Neural progenitor cell (in vitro differentiated cells): Measurements from ENCODE around the gene C14orf93. TPM values are rescaled to one million over a fixed set of nuclear protein-coding genes. Genes with fewer than 3 reads are reported as not detected.

Source experiments
- DNase-seq: peaks from one replicate; pipeline ENCODE4 v3.0.0-alpha.2; 2016; ENCODE audit warnings: low spot score
- H2AFZ ChIP-seq: fragments of 200-600 bp; sonication (generic); replicated peaks from 2 replicates; pipeline ENCODE4 v1.6.1; 2016; ENCODE audit warnings: antibody characterized with exemption
- H3F3A ChIP-seq: fragments of 200-600 bp; sonication (generic); 2 replicates; pipeline ENCODE4 v1.6.1; 2016; ENCODE audit warnings: antibody characterized with exemption, low read depth
- H3K27ac ChIP-seq: fragments of 200-600 bp; sonication (generic); 2 replicates; pipeline ENCODE4 v1.5.1; 2016; ENCODE audit warnings: mild to moderate bottlenecking
- H3K27me3 ChIP-seq: fragments of 200-600 bp; sonication (generic); 2 replicates; pipeline ENCODE4 v1.6.1; 2016; ENCODE audit warnings: mild to moderate bottlenecking, moderate library complexity
- H3K36me3 ChIP-seq: fragments of 200-600 bp; sonication (generic); 2 replicates; pipeline ENCODE4 v1.5.1; 2016
- H3K4me1 ChIP-seq: fragments of 200-600 bp; sonication (generic); 2 replicates; pipeline ENCODE4 v1.6.1; 2016; ENCODE audit warnings: mixed run types
- H3K4me2 ChIP-seq: fragments of 200-600 bp; sonication (generic); 2 replicates; pipeline ENCODE4 v1.6.1; 2016
- H3K4me3 ChIP-seq: fragments of 200-600 bp; sonication (generic); 2 replicates; pipeline ENCODE4 v1.5.1; 2016
- H3K79me2 ChIP-seq: fragments of 200-600 bp; sonication (generic); 2 replicates; pipeline ENCODE4 v1.6.1; 2016; ENCODE audit warnings: low read depth
- H3K9ac ChIP-seq: fragments of 200-600 bp; sonication (generic); 2 replicates; pipeline ENCODE4 v1.6.1; 2016
- H3K9me3 ChIP-seq: fragments of 200-600 bp; sonication (generic); 2 replicates; pipeline ENCODE4 v1.5.1; 2016; ENCODE audit warnings: low read depth
- H4K20me1 ChIP-seq: fragments of 200-600 bp; sonication (generic); 2 replicates; pipeline ENCODE4 v1.6.1; 2016; ENCODE audit warnings: low read depth
- H3K27ac Mint-ChIP-seq: 3 replicates; pipeline ENCODE4 v1.8.0; 2021; ENCODE audit warnings: mixed read lengths
- H3K27me3 Mint-ChIP-seq: 2 replicates; pipeline ENCODE4 v1.8.0; 2022; ENCODE audit warnings: low read depth, mild to moderate bottlenecking, inconsistent platforms, moderate library complexity, mixed read lengths; ENCODE audit not compliant: insufficient read depth
- H3K36me3 Mint-ChIP-seq: 3 replicates; pipeline ENCODE4 v1.8.0; 2021; ENCODE audit warnings: mixed read lengths
- H3K4me1 Mint-ChIP-seq: 3 replicates; pipeline ENCODE4 v1.8.0; 2021; ENCODE audit warnings: mixed read lengths
- H3K4me3 Mint-ChIP-seq: 3 replicates; pipeline ENCODE4 v1.8.0; 2021; ENCODE audit warnings: mild to moderate bottlenecking, moderate library complexity, mixed read lengths
- H3K9me3 Mint-ChIP-seq: 3 replicates; pipeline ENCODE4 v1.8.0; 2020; ENCODE audit warnings: mixed read lengths
- CTCF ChIP-seq: fragments of 200-600 bp; sonication (generic); IDR thresholded peaks from 2 replicates; pipeline ENCODE4 v1.5.1; 2017; ENCODE audit warnings: antibody characterized with exemption, mild to moderate bottlenecking
- EZH2 ChIP-seq: fragments of 200-600 bp; sonication (generic); IDR thresholded peaks from 2 replicates; pipeline ENCODE4 v1.6.1; 2017; ENCODE audit warnings: antibody characterized with exemption, mild to moderate bottlenecking, moderate library complexity
- EZH2phosphoT487 ChIP-seq: fragments of 200-600 bp; sonication (generic); IDR thresholded peaks from 2 replicates; pipeline ENCODE4 v1.6.1; 2017; ENCODE audit warnings: antibody characterized with exemption
- total RNA-seq: library from RNA; depleted of rRNA; stranded (reverse); fragments of >200 nt; gene quantifications from 2 replicates; pipeline ENCODE4 v1.2.3, GENCODE V29; 2015; ENCODE audit warnings: low replicate concordance

The C14orf93 gene
- total RNA-seq, 1 donor from 2014 or later = 8.2 TPM

GRCh38 chr14:22997676-22998323 is 12.1 kb downstream of the C14orf93 start:
- H3K36me3 Mint-ChIP-seq = peaks cover 4% of the 10 kb centered on the region
- H3K9me3 Mint-ChIP-seq = no peaks in the 10 kb centered on the region
- Histone ChIP-seq H3K4me3 (no peak overlapping the region), H3K79me2 (no peaks in the 10 kb centered on the region), H3K9me3 (no peaks in the 10 kb centered on the region), H3K36me3 (no peaks in the 10 kb centered on the region), H3K27me3 (no peaks in the 10 kb centered on the region), H3K4me1 (peaks cover 8% of the 10 kb centered on the region), H3K9ac (no peak overlapping the region), H3F3A (no peaks in the 10 kb centered on the region), H2AFZ (no peak overlapping the region), H3K4me2 (no peak overlapping the region), H3K27ac (no peak overlapping the region), H4K20me1 (no peaks in the 10 kb centered on the region)
- no peak for TF ChIP-seq EZH2phosphoT487
- TF ChIP-seq EZH2 = no peak
- TF ChIP-seq CTCF = no peak
- DNase-seq = no peak
- H3K4me1 Mint-ChIP-seq = peaks cover 9% of the 10 kb centered on the region
- no peak overlapping the region for H3K27ac Mint-ChIP-seq
- H3K4me3 Mint-ChIP-seq = no peak overlapping the region
- peaks cover 2% of the 10 kb centered on the region for H3K27me3 Mint-ChIP-seq

- H3K27me3 Mint-ChIP-seq = peaks cover 2% of the 10 kb centered on the region
- no peak overlapping the region for H3K4me3 ChIP-seq
Measured at GRCh38 chr14:22996768-22997654, 12.9 kb downstream of the C14orf93 start.

GRCh38 chr14:22995889-22996625 is 13.9 kb downstream of the C14orf93 start:
- H3K27ac ChIP-seq = no peak overlapping the region
- peaks cover 8% of the 10 kb centered on the region for H3K4me1 ChIP-seq
- no peak for DNase-seq
- H3K4me3 ChIP-seq = no peak overlapping the region
- H3K9me3 ChIP-seq = no peaks in the 10 kb centered on the region
- Mint-ChIP-seq H3K4me3 (no peak overlapping the region), H3K4me1 (peaks cover 9% of the 10 kb centered on the region), H3K27ac (no peak overlapping the region), H3K27me3 (peaks cover 5% of the 10 kb centered on the region), H3K36me3 (peaks cover 4% of the 10 kb centered on the region), H3K9me3 (no peaks in the 10 kb centered on the region)
- H3F3A ChIP-seq = no peaks in the 10 kb centered on the region
- no peaks in the 10 kb centered on the region for H3K79me2 ChIP-seq
- H3K4me2 ChIP-seq = no peak overlapping the region
- no peak overlapping the region for H3K9ac ChIP-seq
- no peaks in the 10 kb centered on the region for H3K27me3 ChIP-seq
- H3K36me3 ChIP-seq = no peaks in the 10 kb centered on the region
- no peak overlapping the region for H2AFZ ChIP-seq
- H4K20me1 ChIP-seq = no peaks in the 10 kb centered on the region
- TF ChIP-seq EZH2 = no peak
- TF ChIP-seq CTCF = no peak
- no peak for TF ChIP-seq EZH2phosphoT487

More at GRCh38 chr14:22996768-22997654, 12.9 kb downstream of the C14orf93 start:
- Histone ChIP-seq H3K4me1 (peaks cover 8% of the 10 kb centered on the region), H3F3A (no peaks in the 10 kb centered on the region), H3K27ac (no peak overlapping the region), H4K20me1 (no peaks in the 10 kb centered on the region), H2AFZ (no peak overlapping the region), H3K4me2 (no peak overlapping the region), H3K9me3 (no peaks in the 10 kb centered on the region), H3K36me3 (no peaks in the 10 kb centered on the region), H3K79me2 (no peaks in the 10 kb centered on the region), H3K9ac (no peak overlapping the region), H3K27me3 (no peaks in the 10 kb centered on the region)
- Mint-ChIP-seq H3K4me3 (no peak overlapping the region), H3K9me3 (no peaks in the 10 kb centered on the region), H3K27ac (no peak overlapping the region), H3K4me1 (peaks cover 9% of the 10 kb centered on the region), H3K36me3 (peaks cover 4% of the 10 kb centered on the region)
- no peak for DNase-seq
- no peak for TF ChIP-seq CTCF
- TF ChIP-seq EZH2 = no peak
- no peak for TF ChIP-seq EZH2phosphoT487
